Measurements from ENCODE around the gene GLB1L. TPM values are rescaled to one million over a fixed set of nuclear protein-coding genes. Genes with fewer than 3 reads are reported as not detected.

Gene GLB1L
- total RNA-seq, 2 donors from 2014 or later: 9.1 to 13.7 TPM

GRCh38 chr2:219277703-219278654, 32.7 kb upstream of the GLB1L start:
- peak overlapping the region; percentile 24 for H3K4me3 ChIP-seq
- no peak for DNase-seq (ENCODE audit: low spot score)
- H3K9me3 ChIP-seq: no peaks in the 10 kb centered on the region
- H3K27ac ChIP-seq: peak overlapping the region; percentile 90 to 97
- TF ChIP-seq CTCF (IDR thresholded peaks at IDR 0.05): peak; percentile 97
- H3K27me3 ChIP-seq (replicated peaks; ENCODE audit: insufficient read depth): no peaks in the 10 kb centered on the region
- peaks cover 18 to 45% of the 10 kb centered on the region in 2 donors for H3K4me1 ChIP-seq (ENCODE audit: control insufficient read depth in 1 of 2, low read depth in 2 of 2)
- peaks cover 15% of the 10 kb centered on the region for H3K36me3 ChIP-seq
- ATAC-seq (ENCODE audit: insufficient number of reproducible peaks, low FRiP score, low read depth): no peak

GRCh38 chr2:219274361-219274921, 29.2 kb upstream of the GLB1L start:
- peak overlapping the region; percentile 94 to 98 for H3K27ac ChIP-seq
- H3K27me3 ChIP-seq (replicated peaks; ENCODE audit: insufficient read depth): no peaks in the 10 kb centered on the region
- no peaks in the 10 kb centered on the region for H3K9me3 ChIP-seq
- DNase-seq (ENCODE audit: low spot score) (no peak), ATAC-seq (ENCODE audit: insufficient number of reproducible peaks, low FRiP score, low read depth) (peak; percentile 39)
- peak overlapping the region; percentile 25 for H3K4me3 ChIP-seq
- no peak for TF ChIP-seq CTCF (IDR thresholded peaks at IDR 0.05)
- H3K4me1 ChIP-seq (ENCODE audit: control insufficient read depth in 1 of 2, low read depth in 2 of 2): peaks cover 13 to 31% of the 10 kb centered on the region in 2 donors
- no peaks in the 10 kb centered on the region for H3K36me3 ChIP-seq

- ATAC-seq (ENCODE audit: insufficient number of reproducible peaks, low FRiP score, low read depth) (no peak), DNase-seq (ENCODE audit: low spot score) (no peak)
- TF ChIP-seq CTCF (IDR thresholded peaks at IDR 0.05): no peak
- Histone ChIP-seq H3K36me3 (no peaks in the 10 kb centered on the region), H3K4me1 (ENCODE audit: control insufficient read depth in 1 of 2, low read depth in 2 of 2) (peaks cover 13 to 30% of the 10 kb centered on the region in 2 donors), H3K27me3 (replicated peaks; ENCODE audit: insufficient read depth) (no peaks in the 10 kb centered on the region), H3K9me3 (no peaks in the 10 kb centered on the region), H3K27ac (peak overlapping the region; percentile 94 to 98), H3K4me3 (peak overlapping the region; percentile 19)
Measured at GRCh38 chr2:219273937-219274336, 28.7 kb upstream of the GLB1L start.

- Histone ChIP-seq H3K4me3 (no peak overlapping the region), H3K4me1 (ENCODE audit: control insufficient read depth in 1 of 2, low read depth in 2 of 2) (peaks cover 6 to 21% of the 10 kb centered on the region in 2 donors), H3K9me3 (no peaks in the 10 kb centered on the region), H3K27ac (peak overlapping the region in 1 of 2 donors; percentile 94), H3K36me3 (no peaks in the 10 kb centered on the region), H3K27me3 (replicated peaks; ENCODE audit: insufficient read depth) (no peaks in the 10 kb centered on the region)
- ATAC-seq (ENCODE audit: insufficient number of reproducible peaks, low FRiP score, low read depth) (no peak), DNase-seq (ENCODE audit: low spot score) (no peak)
- TF ChIP-seq CTCF (IDR thresholded peaks at IDR 0.05): no peak
Measured at GRCh38 chr2:219272995-219273394, 27.8 kb upstream of the GLB1L start.

- Histone ChIP-seq H3K27ac (no peak overlapping the region), H3K9me3 (no peaks in the 10 kb centered on the region), H3K27me3 (replicated peaks; ENCODE audit: insufficient read depth) (no peaks in the 10 kb centered on the region), H3K4me1 (ENCODE audit: control insufficient read depth in 1 of 2, low read depth in 2 of 2) (peaks cover 6 to 18% of the 10 kb centered on the region in 2 donors), H3K4me3 (no peak overlapping the region), H3K36me3 (no peaks in the 10 kb centered on the region)
- no peak for DNase-seq (ENCODE audit: low spot score)
- ATAC-seq (ENCODE audit: insufficient number of reproducible peaks, low FRiP score, low read depth): no peak
- no peak for TF ChIP-seq CTCF (IDR thresholded peaks at IDR 0.05)
Measured at GRCh38 chr2:219272356-219272755, 27.1 kb upstream of the GLB1L start.

Measured in thoracic aorta (tissue), 2 donors.